Upper lobe of left lung (tissue), 6 donors: ENCODE measurements around the gene TP53AIP1. TPM values are rescaled to one million over a fixed set of nuclear protein-coding genes. Genes with fewer than 3 reads are reported as not detected.

ENCODE experiments used
- ATAC-seq, 2 donors: fragments of 200-7000 bp; cut with Tn5 transposase; one replicate each; pipeline ENCODE4 v1.9.1; 2022; ENCODE audit warnings: mild to moderate bottlenecking in 2 of 2, moderate library complexity in 2 of 2; ENCODE audit not compliant: low FRiP score in 2 of 2
- DNase-seq, 2 donors: peaks; one replicate each; pipeline ENCODE4 v3.0.0-alpha.2; 2019 to 2020
- H3K27ac ChIP-seq, 4 donors: fragments of 200-600 bp; sonication (generic); one replicate each; pipeline ENCODE4 v1.5.1; 2016 to 2019
- H3K27me3 ChIP-seq, 4 donors: fragments of 200-600 bp; sonication (generic); one replicate each; pipeline ENCODE4 v1.5.1; 2017 to 2019
- H3K36me3 ChIP-seq, 4 donors: fragments of 200-600 bp; sonication (generic); one replicate each; pipeline ENCODE4 v1.5.1; 2016 to 2019
- H3K4me1 ChIP-seq, 4 donors: fragments of 200-600 bp; sonication (generic); one replicate each; pipeline ENCODE4 v1.5.1; 2018 to 2019
- H3K4me3 ChIP-seq, 4 donors: fragments of 200-600 bp; sonication (generic); one replicate each; pipeline ENCODE4 v1.5.1; 2017 to 2019; ENCODE audit warnings: mild to moderate bottlenecking in 2 of 4, moderate library complexity in 1 of 4
- H3K9me3 ChIP-seq, 4 donors: fragments of 200-600 bp; sonication (generic); one replicate each; pipeline ENCODE4 v1.5.1; 2018 to 2019
- EP300 ChIP-seq, 4 donors: sonication (generic); formaldehyde crosslinking; IDR thresholded peaks; one replicate each; pipeline ENCODE4 v1.5.1; 2017; ENCODE audit warnings: antibody characterized with exemption in 4 of 4, control low read depth in 2 of 4
- POLR2A ChIP-seq, 4 donors: fragments of 450-650 bp; IDR thresholded peaks; one replicate each; pipeline ENCODE4 v1.5.1; 2016 to 2017; ENCODE audit warnings: antibody characterized with exemption in 4 of 4, mild to moderate bottlenecking in 2 of 4
- POLR2AphosphoS5 ChIP-seq, 2 donors: sonication (generic); formaldehyde crosslinking; IDR thresholded peaks; one replicate each; pipeline ENCODE4 v1.5.1; 2017; ENCODE audit warnings: antibody characterized with exemption in 2 of 2
- WGBS, 2 donors: methylation state at CpG; one replicate each; pipeline ENCODE4 v1.1.5; 2017 to 2018; 5-methylcytosine and 5-hydroxymethylcytosine counted together
- total RNA-seq, 6 donors: library from RNA; depleted of rRNA in 4 of 6; stranded (reverse); fragments of >200 nt in 4 of 6; gene quantifications; one replicate each; pipeline versions ENCODE4 v1.1.0 to v1.2.1, GENCODE V29; 2016 to 2021
- TF ChIP-seq, protein P1 (sequence below), 6 experiments: fragments of 450-650 bp in 4 of 6; fragments of 200-600 bp in 2 of 6; sonication (generic) in 2 of 6; IDR thresholded peaks; one replicate each; pipeline ENCODE4 v1.5.1; 2016 to 2019; ENCODE audit warnings: antibody characterized with exemption in 6 of 6
- donor health status: DM: no; HTN: no; CAD: no; lungs with moderate emphysema.
- donor health status: DM: no; HTN: yes; CAD: no; lungs with severe emphysema.

TP53AIP1 gene
- total RNA-seq, 6 donors from 2014 or later: 0.89 TPM; not detected in 5

DNA sequence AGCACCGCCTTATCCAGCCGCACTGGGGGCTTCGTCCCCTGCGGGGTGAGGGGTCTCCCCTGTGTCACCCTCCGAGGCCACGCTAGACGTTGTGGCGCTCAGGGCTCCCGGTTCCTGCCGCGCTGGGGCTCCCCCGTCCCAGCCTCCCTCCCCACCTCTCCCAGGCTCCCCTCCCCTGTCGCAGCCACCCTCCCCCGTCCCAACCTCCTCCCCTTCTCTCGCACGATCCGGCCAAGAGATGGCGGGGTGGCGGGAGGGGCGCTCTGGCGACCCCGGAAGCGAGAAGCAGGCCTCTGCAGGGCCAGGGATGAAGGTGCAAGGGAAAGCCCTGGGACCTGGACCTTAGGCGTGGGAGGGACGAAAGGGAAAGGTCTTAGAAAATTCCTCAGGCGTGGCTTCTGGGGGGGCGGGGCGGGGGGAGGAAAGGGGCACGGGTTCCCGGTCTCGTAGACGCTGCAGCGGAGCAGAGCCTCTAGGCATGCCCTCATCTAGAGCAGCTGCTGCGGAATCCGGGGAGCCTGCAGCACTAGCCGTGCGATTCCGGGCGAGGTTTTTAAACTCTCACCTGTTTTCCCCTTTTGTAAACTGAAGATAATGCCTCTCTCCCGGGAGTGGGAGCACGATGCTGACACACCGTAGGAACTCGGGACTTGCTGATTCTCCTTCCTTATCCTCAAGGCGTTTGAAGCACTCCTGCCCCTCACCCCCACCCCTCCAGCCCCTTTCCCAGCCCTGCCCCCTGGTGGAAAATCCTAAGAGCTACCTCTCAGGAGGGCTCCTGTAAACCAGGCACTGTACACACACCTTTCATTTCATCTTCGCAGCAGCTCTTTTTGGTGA lies 37.1 kb downstream of the TP53AIP1 start:
- peak; percentile 60 to 85 for DNase-seq

DNA sequence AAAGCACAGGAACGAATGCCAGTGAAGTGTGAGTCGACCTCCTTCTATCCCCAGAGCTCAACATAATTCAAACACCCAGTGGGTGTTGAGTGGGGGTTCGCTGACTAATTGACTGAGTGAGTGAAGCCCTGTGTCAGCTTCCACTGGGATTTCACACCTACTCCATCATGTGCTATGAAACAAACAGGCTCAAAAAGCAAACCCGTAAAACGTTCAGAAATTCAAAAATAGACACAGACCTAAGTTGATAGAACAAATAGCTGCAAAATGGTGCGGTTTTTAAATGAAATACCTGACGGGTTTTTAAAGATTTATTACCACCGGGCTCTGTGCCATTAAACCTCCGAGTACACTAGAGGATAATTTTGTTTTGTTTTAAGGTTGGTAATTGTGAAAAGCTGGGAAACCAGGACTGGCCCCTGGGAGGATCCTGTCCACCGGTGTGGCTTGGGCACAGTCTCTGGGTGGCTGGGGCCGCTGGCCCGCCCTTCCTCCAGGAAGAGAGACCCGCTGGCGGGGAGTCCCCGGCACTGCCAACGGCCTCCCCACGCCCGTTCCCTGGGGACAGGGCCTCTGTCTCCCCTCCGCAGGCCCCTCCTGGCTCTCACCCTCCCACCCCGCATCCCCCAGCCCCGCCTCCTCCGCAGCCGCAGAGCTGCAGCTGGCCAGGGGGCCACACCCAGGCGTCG lies 37.9 kb downstream of the TP53AIP1 start:
- ATAC-seq (peak; percentile 4 to 54), DNase-seq (peak in 1 of 2 donors; percentile 48)
- TF ChIP-seq POLR2AphosphoS5 (IDR thresholded peaks at IDR 0.05): no peak
- TF ChIP-seq EP300 (IDR thresholded peaks at IDR 0.05): no peak
- TF ChIP-seq POLR2A (IDR thresholded peaks at IDR 0.05): no peak
- TF ChIP-seq, protein P1, sequence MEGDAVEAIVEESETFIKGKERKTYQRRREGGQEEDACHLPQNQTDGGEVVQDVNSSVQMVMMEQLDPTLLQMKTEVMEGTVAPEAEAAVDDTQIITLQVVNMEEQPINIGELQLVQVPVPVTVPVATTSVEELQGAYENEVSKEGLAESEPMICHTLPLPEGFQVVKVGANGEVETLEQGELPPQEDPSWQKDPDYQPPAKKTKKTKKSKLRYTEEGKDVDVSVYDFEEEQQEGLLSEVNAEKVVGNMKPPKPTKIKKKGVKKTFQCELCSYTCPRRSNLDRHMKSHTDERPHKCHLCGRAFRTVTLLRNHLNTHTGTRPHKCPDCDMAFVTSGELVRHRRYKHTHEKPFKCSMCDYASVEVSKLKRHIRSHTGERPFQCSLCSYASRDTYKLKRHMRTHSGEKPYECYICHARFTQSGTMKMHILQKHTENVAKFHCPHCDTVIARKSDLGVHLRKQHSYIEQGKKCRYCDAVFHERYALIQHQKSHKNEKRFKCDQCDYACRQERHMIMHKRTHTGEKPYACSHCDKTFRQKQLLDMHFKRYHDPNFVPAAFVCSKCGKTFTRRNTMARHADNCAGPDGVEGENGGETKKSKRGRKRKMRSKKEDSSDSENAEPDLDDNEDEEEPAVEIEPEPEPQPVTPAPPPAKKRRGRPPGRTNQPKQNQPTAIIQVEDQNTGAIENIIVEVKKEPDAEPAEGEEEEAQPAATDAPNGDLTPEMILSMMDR (IDR thresholded peaks at IDR 0.05): no peak
- peak overlapping the region; percentile 72 to 92 (median 84) for H3K27ac ChIP-seq
- H3K4me1 ChIP-seq: peaks cover 32 to 44% (median 37%) of the 10 kb centered on the region in 4 donors
- H3K36me3 ChIP-seq: no peaks in the 10 kb centered on the region
- H3K27me3 ChIP-seq: no peaks in the 10 kb centered on the region
- no peaks in the 10 kb centered on the region for H3K9me3 ChIP-seq
- peak overlapping the region; percentile 45 to 63 (median 58) for H3K4me3 ChIP-seq
- 9 to 16% methylated on average over 12 to 25 of the region's 25 CpGs for WGBS, 2 donors

More for the DNA sequence above, 37.1 kb downstream of the TP53AIP1 start:
- WGBS, 2 donors: 2 to 6% methylated on average over 10 to 40 of the region's 45 CpGs
- Histone ChIP-seq H3K9me3 (no peaks in the 10 kb centered on the region), H3K27me3 (no peaks in the 10 kb centered on the region), H3K4me1 (peaks cover 29 to 44% (median 36%) of the 10 kb centered on the region in 4 donors), H3K27ac (peak overlapping the region; percentile 72 to 92 (median 84)), H3K4me3 (peak overlapping the region; percentile 45 to 63 (median 58)), H3K36me3 (no peaks in the 10 kb centered on the region)
- peak; percentile 71 for ATAC-seq
- TF ChIP-seq POLR2AphosphoS5 (IDR thresholded peaks at IDR 0.05): no peak
- TF ChIP-seq EP300 (IDR thresholded peaks at IDR 0.05): no peak
- TF ChIP-seq, protein P1 (IDR thresholded peaks at IDR 0.05): peak in 5 of 6 experiments; percentile 14 to 51 (median 26)
- TF ChIP-seq POLR2A (IDR thresholded peaks at IDR 0.05): peak in 1 of 4 donors; percentile 23

DNA sequence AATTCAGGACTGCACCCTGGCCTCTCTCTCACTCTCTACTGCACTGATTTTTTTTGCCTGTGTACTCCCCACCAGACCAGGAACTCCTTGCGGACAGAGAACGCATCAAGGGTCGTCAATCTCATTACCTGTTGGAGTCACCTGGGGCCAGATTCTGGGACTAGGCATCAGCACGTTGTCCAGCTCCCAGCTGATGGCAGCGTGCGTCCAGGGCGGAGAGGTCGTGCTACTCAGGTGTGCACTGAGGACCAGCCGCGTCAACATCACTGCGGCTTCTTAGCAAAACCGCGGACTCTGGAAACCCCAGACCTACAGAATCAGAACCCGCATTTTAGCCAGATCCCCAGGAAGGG lies 38.4 kb downstream of the TP53AIP1 start:
- TF ChIP-seq POLR2A (IDR thresholded peaks at IDR 0.05) (no peak), POLR2AphosphoS5 (IDR thresholded peaks at IDR 0.05) (no peak), EP300 (IDR thresholded peaks at IDR 0.05) (no peak)
- TF ChIP-seq, protein P1 (IDR thresholded peaks at IDR 0.05): no peak
- Histone ChIP-seq H3K9me3 (no peaks in the 10 kb centered on the region), H3K4me1 (peaks cover 32 to 44% (median 37%) of the 10 kb centered on the region in 4 donors), H3K4me3 (no peak overlapping the region), H3K36me3 (no peaks in the 10 kb centered on the region), H3K27me3 (no peaks in the 10 kb centered on the region), H3K27ac (peak overlapping the region in 1 of 4 donors; percentile 92)
- ATAC-seq (no peak), DNase-seq (peak in 1 of 2 donors; percentile 63)
- WGBS, 2 donors: 84 to 86% methylated on average over 5 to 14 of the region's 14 CpGs

DNA sequence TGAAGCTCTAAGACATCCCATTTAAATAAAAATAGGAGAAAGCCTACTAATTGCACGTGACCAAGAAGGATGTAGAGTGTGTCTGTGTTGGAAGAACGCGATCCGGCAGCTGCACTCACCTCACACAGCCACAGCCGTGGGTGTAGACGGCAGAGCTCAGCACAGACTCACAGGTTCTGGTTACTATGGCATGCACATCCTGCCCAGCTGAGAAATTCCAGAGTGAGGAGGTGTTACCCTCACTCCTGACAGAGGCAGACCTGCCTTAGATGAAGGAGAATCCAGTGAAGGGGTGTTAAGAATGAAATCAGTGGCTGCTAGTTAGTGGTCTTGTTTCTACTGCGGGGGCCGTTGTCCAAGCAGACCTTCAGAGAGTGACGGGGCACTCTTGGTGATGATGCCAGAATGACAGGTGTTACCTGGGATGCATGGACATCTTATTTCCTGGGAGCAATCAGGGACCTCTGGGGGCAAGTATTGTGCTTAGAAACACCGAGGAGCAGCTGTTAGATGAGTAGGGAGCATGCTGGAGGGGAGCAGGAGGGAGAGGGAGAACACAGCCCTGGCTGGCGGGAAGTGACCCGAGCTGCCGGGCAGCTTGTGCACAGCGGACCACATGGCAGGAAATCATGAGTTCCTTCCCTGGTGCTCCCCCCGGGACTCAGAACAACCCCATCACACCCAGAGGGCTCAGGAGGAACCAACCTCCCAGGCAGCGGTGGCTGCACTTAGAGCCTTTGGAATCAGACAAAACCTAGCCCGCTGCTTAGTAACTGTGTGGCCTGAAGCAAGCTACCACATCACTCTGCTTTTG lies 39.2 kb downstream of the TP53AIP1 start:
- no peak overlapping the region for H3K4me3 ChIP-seq
- TF ChIP-seq POLR2A (IDR thresholded peaks at IDR 0.05): peak in 1 of 4 donors; percentile 53
- TF ChIP-seq POLR2AphosphoS5 (IDR thresholded peaks at IDR 0.05): peak in 1 of 2 donors; percentile 31
- peak in 1 of 4 donors; percentile 51 for TF ChIP-seq EP300 (IDR thresholded peaks at IDR 0.05)
- TF ChIP-seq, protein P1 (IDR thresholded peaks at IDR 0.05): no peak
- no peaks in the 10 kb centered on the region for H3K36me3 ChIP-seq
- H3K27me3 ChIP-seq: no peaks in the 10 kb centered on the region
- peak overlapping the region in 1 of 4 donors; percentile 92 for H3K27ac ChIP-seq
- DNase-seq (peak in 1 of 2 donors; percentile 66), ATAC-seq (peak; percentile 7 to 29)
- 53 to 68% methylated on average over 15 to 17 of the region's 17 CpGs for WGBS, 2 donors
- H3K9me3 ChIP-seq: no peaks in the 10 kb centered on the region
- H3K4me1 ChIP-seq: peaks cover 29 to 44% (median 32%) of the 10 kb centered on the region in 4 donors
